ENCODE data around the gene PDPR. TPM values are rescaled to one million over a fixed set of nuclear protein-coding genes. Genes with fewer than 3 reads are reported as not detected.
"Not testable (repeated sequence)": the region's sequence is repeated elsewhere in the genome, so short reads cannot be mapped to it uniquely, and the experiment has no call there.

PDPR gene
- total and polyA plus RNA-seq, 10 of the 15 experiments (the other 5 are each of a cell fraction or from before 2014, with no cell fraction given): 2.6 to 29.1 (median 6.8) TPM

DNA sequence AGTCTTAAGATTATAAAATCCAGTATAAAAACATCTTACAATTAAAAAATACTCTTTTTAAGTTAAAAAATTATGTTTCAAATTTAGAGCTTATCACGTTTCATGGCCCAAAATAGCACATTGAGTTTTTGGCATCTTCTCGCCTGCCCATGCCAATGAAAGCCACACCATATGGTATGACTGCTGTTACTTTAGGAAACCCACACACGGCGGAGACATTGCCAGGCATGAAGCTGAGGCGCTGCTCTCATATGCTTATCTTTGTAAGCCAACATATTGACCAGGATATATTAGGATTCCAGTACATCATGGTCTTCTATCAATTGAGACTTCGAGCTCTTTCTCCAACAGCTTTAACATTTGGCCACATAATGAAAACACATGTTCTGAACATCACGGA is 32.9 kb upstream of the PDPR start:
- ATAC-seq; H3K9me3 ChIP-seq (replicated peaks; ENCODE audit: control insufficient read depth, insufficient read depth, low read length); BruUV-seq (replicated peaks); H3K4me3 ChIP-seq; SMC1A ChIA-PET (ENCODE audit: uncharacterized antibody, unreplicated experiment); H3K4me2 ChIP-seq (ENCODE audit: control insufficient read depth, insufficient read depth); intact Hi-C loops (cut with micrococcal nuclease; ENCODE audit: unreplicated experiment); H3K79me2 ChIP-seq (ENCODE audit: control insufficient read depth, insufficient read depth, low read length); RAD21 ChIA-PET (ENCODE audit: unreplicated experiment); H3K9ac ChIP-seq (ENCODE audit: control insufficient read depth, insufficient read depth, low read length); FAIRE-seq; H3K36me3 ChIP-seq (ENCODE audit: control insufficient read depth in 2 of 2, insufficient read depth in 2 of 2, low read length in 1 of 2); POLR2A ChIA-PET; H3K27me3 ChIP-seq (replicated peaks in 1 of 2; ENCODE audit: control insufficient read depth in 2 of 2, insufficient read depth in 2 of 2, low read length in 1 of 2); H4K20me1 ChIP-seq (ENCODE audit: control insufficient read depth, insufficient read depth); in situ Hi-C loops (cut with MboI); CTCF ChIA-PET; H3K27ac ChIP-seq (ENCODE audit: control insufficient read depth, insufficient read depth); H2AFZ ChIP-seq (ENCODE audit: control insufficient read depth, low read depth, low read length); DNase-seq (ENCODE audit: low read depth, low spot score); H3K4me1 ChIP-seq (ENCODE audit: control insufficient read depth, insufficient read depth, low read length): not testable (repeated sequence)
- WGBS (ENCODE audit: insufficient coverage, insufficient replicate concordance, low lambda C conversion rate, missing lambda C conversion rate): 53% methylated on average over 7 of the region's 7 CpGs

DNA sequence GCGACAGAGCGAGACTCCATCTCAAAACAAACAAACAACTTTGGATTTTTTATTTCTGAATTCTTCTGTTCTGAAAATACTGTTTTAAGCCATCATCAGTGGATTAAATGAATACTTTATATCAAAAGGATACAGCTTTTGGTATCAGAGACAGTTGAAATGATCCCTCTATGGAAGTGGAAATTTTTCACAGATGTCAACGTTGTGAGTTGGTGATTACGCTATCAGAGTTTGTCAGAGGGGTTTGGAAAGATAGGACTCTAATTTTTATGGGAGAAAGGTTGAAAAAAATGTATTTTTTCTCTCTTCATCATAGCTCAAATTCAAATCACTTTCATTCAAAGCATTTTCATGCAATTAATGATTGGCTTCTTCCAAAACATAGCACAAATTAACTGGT is 30.2 kb upstream of the PDPR start:
- SMC1A ChIA-PET (ENCODE audit: uncharacterized antibody, unreplicated experiment); intact Hi-C loops (cut with micrococcal nuclease; ENCODE audit: unreplicated experiment); ATAC-seq; H3K27me3 ChIP-seq (replicated peaks in 1 of 2; ENCODE audit: control insufficient read depth in 2 of 2, insufficient read depth in 2 of 2, low read length in 1 of 2); H3K9ac ChIP-seq (ENCODE audit: control insufficient read depth, insufficient read depth, low read length); FAIRE-seq; in situ Hi-C loops (cut with MboI); H3K4me2 ChIP-seq (ENCODE audit: control insufficient read depth, insufficient read depth); H2AFZ ChIP-seq (ENCODE audit: control insufficient read depth, low read depth, low read length); H3K79me2 ChIP-seq (ENCODE audit: control insufficient read depth, insufficient read depth, low read length); POLR2A ChIA-PET; CTCF ChIA-PET; H3K36me3 ChIP-seq (ENCODE audit: control insufficient read depth in 2 of 2, insufficient read depth in 2 of 2, low read length in 1 of 2); RAD21 ChIA-PET (ENCODE audit: unreplicated experiment); BruUV-seq (replicated peaks); H3K4me3 ChIP-seq; H3K4me1 ChIP-seq (ENCODE audit: control insufficient read depth, insufficient read depth, low read length); H3K27ac ChIP-seq (ENCODE audit: control insufficient read depth, insufficient read depth); H3K9me3 ChIP-seq (replicated peaks; ENCODE audit: control insufficient read depth, insufficient read depth, low read length); H4K20me1 ChIP-seq (ENCODE audit: control insufficient read depth, insufficient read depth); DNase-seq (ENCODE audit: low read depth, low spot score): not testable (repeated sequence)
- 58% methylated on average over 4 of the region's 4 CpGs for WGBS (ENCODE audit: insufficient coverage, insufficient replicate concordance, low lambda C conversion rate, missing lambda C conversion rate)

DNA sequence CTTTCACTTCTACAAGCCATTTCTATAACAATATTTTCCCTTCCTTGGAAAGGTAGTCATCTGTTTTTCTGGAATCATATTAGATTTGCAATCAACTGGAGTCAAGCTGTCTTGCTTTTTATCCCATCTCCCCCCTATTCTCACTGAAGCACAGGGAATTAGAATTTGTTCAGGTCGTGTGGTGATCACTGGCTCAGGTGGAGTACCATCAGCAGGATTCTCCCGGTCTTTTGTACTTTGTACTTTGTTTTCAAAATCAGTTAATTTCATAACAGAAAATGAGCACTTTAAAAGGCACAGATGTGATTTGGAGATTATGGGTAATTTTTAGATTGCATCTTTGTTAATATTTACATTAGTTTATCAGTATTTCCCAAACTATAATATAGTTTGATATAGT is 26.0 kb upstream of the PDPR start:
- H3K4me3 ChIP-seq; ATAC-seq; DNase-seq (ENCODE audit: low read depth, low spot score); H3K9me3 ChIP-seq (replicated peaks; ENCODE audit: control insufficient read depth, insufficient read depth, low read length); H3K9ac ChIP-seq (ENCODE audit: control insufficient read depth, insufficient read depth, low read length); H3K4me1 ChIP-seq (ENCODE audit: control insufficient read depth, insufficient read depth, low read length); H3K27me3 ChIP-seq (replicated peaks in 1 of 2; ENCODE audit: control insufficient read depth in 2 of 2, insufficient read depth in 2 of 2, low read length in 1 of 2); H3K27ac ChIP-seq (ENCODE audit: control insufficient read depth, insufficient read depth); CTCF ChIA-PET; in situ Hi-C loops (cut with MboI); FAIRE-seq; H3K79me2 ChIP-seq (ENCODE audit: control insufficient read depth, insufficient read depth, low read length); intact Hi-C loops (cut with micrococcal nuclease; ENCODE audit: unreplicated experiment); H4K20me1 ChIP-seq (ENCODE audit: control insufficient read depth, insufficient read depth); SMC1A ChIA-PET (ENCODE audit: uncharacterized antibody, unreplicated experiment); H3K36me3 ChIP-seq (ENCODE audit: control insufficient read depth in 2 of 2, insufficient read depth in 2 of 2, low read length in 1 of 2); BruUV-seq (replicated peaks); RAD21 ChIA-PET (ENCODE audit: unreplicated experiment); POLR2A ChIA-PET; H3K4me2 ChIP-seq (ENCODE audit: control insufficient read depth, insufficient read depth); H2AFZ ChIP-seq (ENCODE audit: control insufficient read depth, low read depth, low read length): not testable (repeated sequence)
- WGBS (ENCODE audit: insufficient coverage, insufficient replicate concordance, low lambda C conversion rate, missing lambda C conversion rate): 50% methylated on average over 2 of the region's 2 CpGs

DNA sequence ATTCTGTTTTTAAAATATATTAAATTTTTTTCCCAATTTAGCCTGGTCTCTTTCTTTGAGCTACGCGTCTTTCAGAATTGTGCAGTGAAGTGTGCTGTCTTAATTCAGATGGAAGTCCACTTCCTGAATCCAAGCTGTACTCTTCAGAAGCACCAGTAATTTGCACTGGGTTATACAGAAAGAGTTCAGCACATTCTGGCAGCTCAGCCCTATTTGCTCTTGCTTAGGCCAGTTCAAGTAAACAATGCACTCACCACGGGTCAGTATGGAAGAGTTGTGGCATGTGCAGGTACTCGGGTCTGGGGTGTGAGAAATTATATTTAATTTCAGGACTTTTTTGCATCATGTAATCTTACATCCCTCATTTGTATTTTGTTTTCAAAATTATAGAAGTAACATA is 25.3 kb upstream of the PDPR start:
- H3K79me2 ChIP-seq (ENCODE audit: control insufficient read depth, insufficient read depth, low read length); H3K27me3 ChIP-seq (replicated peaks in 1 of 2; ENCODE audit: control insufficient read depth in 2 of 2, insufficient read depth in 2 of 2, low read length in 1 of 2); H3K4me3 ChIP-seq; ATAC-seq; H3K4me2 ChIP-seq (ENCODE audit: control insufficient read depth, insufficient read depth); H3K4me1 ChIP-seq (ENCODE audit: control insufficient read depth, insufficient read depth, low read length); H4K20me1 ChIP-seq (ENCODE audit: control insufficient read depth, insufficient read depth); POLR2A ChIA-PET; H3K9me3 ChIP-seq (replicated peaks; ENCODE audit: control insufficient read depth, insufficient read depth, low read length); H3K27ac ChIP-seq (ENCODE audit: control insufficient read depth, insufficient read depth); intact Hi-C loops (cut with micrococcal nuclease; ENCODE audit: unreplicated experiment); H2AFZ ChIP-seq (ENCODE audit: control insufficient read depth, low read depth, low read length); SMC1A ChIA-PET (ENCODE audit: uncharacterized antibody, unreplicated experiment); H3K36me3 ChIP-seq (ENCODE audit: control insufficient read depth in 2 of 2, insufficient read depth in 2 of 2, low read length in 1 of 2); DNase-seq (ENCODE audit: low read depth, low spot score); H3K9ac ChIP-seq (ENCODE audit: control insufficient read depth, insufficient read depth, low read length); RAD21 ChIA-PET (ENCODE audit: unreplicated experiment); FAIRE-seq; in situ Hi-C loops (cut with MboI); BruUV-seq (replicated peaks): not testable (repeated sequence)
- CTCF ChIA-PET: interaction anchor here (0.6 kb wide), 1 partner anchor 542 kb away, joined by 3 read pairs; no protein-coding TSS in a partner anchor
- WGBS (ENCODE audit: insufficient coverage, insufficient replicate concordance, low lambda C conversion rate, missing lambda C conversion rate): no CpG with 5 or more reads among the region's 4 CpGs
